Trophoblast cell (in vitro differentiated cells and primary cell): Measurements from ENCODE around the gene AGFG2.

Experiments used
- DNase-seq, 2 donors: peaks; one replicate each; pipeline ENCODE4 v3.0.0-alpha.2; 2016
- H2AFZ ChIP-seq: 2 replicates; pipeline ENCODE4 v1.6.1; 2013; ENCODE audit warnings: low read length, moderate library complexity, mild to moderate bottlenecking; ENCODE audit not compliant: insufficient read depth, poor library complexity
- H2AK5ac ChIP-seq: 2 replicates; pipeline ENCODE4 v1.6.1; 2013; ENCODE audit warnings: mild to moderate bottlenecking, low read length
- H2BK120ac ChIP-seq: 2 replicates; pipeline ENCODE4 v1.6.1; 2013; ENCODE audit warnings: low read length, mild to moderate bottlenecking, moderate library complexity; ENCODE audit not compliant: insufficient read depth, poor library complexity
- H2BK12ac ChIP-seq: 2 replicates; pipeline ENCODE4 v1.6.1; 2013; ENCODE audit warnings: mild to moderate bottlenecking, low read length, moderate library complexity
- H2BK5ac ChIP-seq: 2 replicates; pipeline ENCODE4 v1.6.1; 2013; ENCODE audit warnings: low read length, low read depth, moderate library complexity, mild to moderate bottlenecking; ENCODE audit not compliant: poor library complexity
- H3K14ac ChIP-seq: 2 replicates; pipeline ENCODE4 v1.6.1; 2013; ENCODE audit warnings: mild to moderate bottlenecking, low read length
- H3K18ac ChIP-seq: 2 replicates; pipeline ENCODE4 v1.6.1; 2013; ENCODE audit warnings: mild to moderate bottlenecking, low read length
- H3K23ac ChIP-seq: 2 replicates; pipeline ENCODE4 v1.6.1; 2013; ENCODE audit warnings: low read length
- H3K27ac ChIP-seq: 2 replicates; pipeline ENCODE4 v1.5.1; 2013; ENCODE audit warnings: low read depth, mild to moderate bottlenecking, inconsistent platforms, low read length, moderate library complexity
- H3K27me3 ChIP-seq: 2 replicates; pipeline ENCODE4 v1.6.1; 2013; ENCODE audit warnings: inconsistent platforms, mild to moderate bottlenecking, low read length, moderate library complexity; ENCODE audit not compliant: insufficient read depth
- H3K36me3 ChIP-seq, 2 experiments: 1 replicate in 1 of 2; 2 replicates in 1 of 2; pipeline ENCODE4 v1.6.1; 2013; ENCODE audit warnings: low read length in 2 of 2, mild to moderate bottlenecking in 2 of 2, moderate library complexity in 1 of 2; ENCODE audit not compliant: insufficient read depth in 2 of 2, control insufficient read depth in 1 of 2
- H3K4ac ChIP-seq: 2 replicates; pipeline ENCODE4 v1.6.1; 2013; ENCODE audit warnings: low read depth, mild to moderate bottlenecking, low read length, moderate library complexity
- H3K4me1 ChIP-seq, 2 experiments: 1 replicate in 1 of 2; 2 replicates in 1 of 2; pipeline ENCODE4 v1.6.1; 2013; ENCODE audit warnings: low read length in 2 of 2, mild to moderate bottlenecking in 2 of 2, moderate library complexity in 1 of 2; ENCODE audit not compliant: insufficient read depth in 2 of 2, control insufficient read depth in 1 of 2
- H3K4me2 ChIP-seq: 2 replicates; pipeline ENCODE4 v1.6.1; 2013; ENCODE audit warnings: inconsistent platforms, mild to moderate bottlenecking, low read length, moderate library complexity
- H3K4me3 ChIP-seq: 2 replicates; pipeline ENCODE4 v1.5.1; 2013; ENCODE audit warnings: mild to moderate bottlenecking, low read depth, low read length, inconsistent platforms
- H3K79me1 ChIP-seq: one replicate; pipeline ENCODE4 v1.6.1; 2013; ENCODE audit warnings: low read length
- H3K79me2 ChIP-seq: 2 replicates; pipeline ENCODE4 v1.6.1; 2013; ENCODE audit warnings: low read length, mild to moderate bottlenecking; ENCODE audit not compliant: control insufficient read depth, insufficient read depth, poor library complexity
- H3K9ac ChIP-seq: 2 replicates; pipeline ENCODE4 v1.6.1; 2013; ENCODE audit warnings: mild to moderate bottlenecking, low read length
- H3K9me3 ChIP-seq: 2 replicates; pipeline ENCODE4 v1.6.1; 2013; ENCODE audit warnings: low read depth, mild to moderate bottlenecking, control low read depth, inconsistent platforms, low read length; ENCODE audit not compliant: insufficient read depth
- H4K12ac ChIP-seq: 2 replicates; pipeline ENCODE4 v1.6.1; 2013; ENCODE audit warnings: low read depth, mild to moderate bottlenecking, low read length, moderate library complexity
- H4K8ac ChIP-seq: 2 replicates; pipeline ENCODE4 v1.6.1; 2013; ENCODE audit warnings: low read depth, mild to moderate bottlenecking, low read length, moderate library complexity
- H4K91ac ChIP-seq: one replicate; pipeline ENCODE4 v1.6.1; 2013; ENCODE audit warnings: low read depth, mild to moderate bottlenecking, low read length, moderate library complexity
- WGBS: extraction: QIAGEN DNeasy Blood & Tissue Kit; methylation state at CpG from one replicate; pipeline ENCODE4 v1.1.7; 2013; ENCODE audit warnings: missing lambda C conversion rate; ENCODE audit not compliant: insufficient read length, insufficient coverage; ENCODE audit errors: extremely low coverage; 5-methylcytosine and 5-hydroxymethylcytosine counted together

AGFG2 gene

GRCh38 chr7:100572281-100572948, 33.4 kb downstream of the AGFG2 start:
- Histone ChIP-seq H4K91ac (no peak overlapping the region), H3K9me3 (peaks cover 8% of the 10 kb centered on the region), H3K4ac (no peak overlapping the region), H3K23ac (no peak overlapping the region), H2BK5ac (no peak overlapping the region), H3K4me2 (no peak overlapping the region), H2AFZ (no peak overlapping the region), H2AK5ac (no peak overlapping the region), H3K79me1 (no peaks in the 10 kb centered on the region), H3K79me2 (no peaks in the 10 kb centered on the region), H3K4me3 (no peak overlapping the region), H3K14ac (no peak overlapping the region), H2BK120ac (no peak overlapping the region), H3K18ac (no peak overlapping the region), H3K27ac (no peak overlapping the region), H2BK12ac (no peak overlapping the region), H3K9ac (no peak overlapping the region), H4K12ac (no peak overlapping the region), H3K4me1 (peaks cover 21 to 27% of the 10 kb centered on the region in 2 experiments), H4K8ac (no peak overlapping the region), H3K36me3 (peaks cover 38 to 42% of the 10 kb centered on the region in 2 experiments), H3K27me3 (peaks cover 9% of the 10 kb centered on the region)
- no CpG with 5 or more reads among the region's 20 CpGs for WGBS
- no peak for DNase-seq

DNA sequence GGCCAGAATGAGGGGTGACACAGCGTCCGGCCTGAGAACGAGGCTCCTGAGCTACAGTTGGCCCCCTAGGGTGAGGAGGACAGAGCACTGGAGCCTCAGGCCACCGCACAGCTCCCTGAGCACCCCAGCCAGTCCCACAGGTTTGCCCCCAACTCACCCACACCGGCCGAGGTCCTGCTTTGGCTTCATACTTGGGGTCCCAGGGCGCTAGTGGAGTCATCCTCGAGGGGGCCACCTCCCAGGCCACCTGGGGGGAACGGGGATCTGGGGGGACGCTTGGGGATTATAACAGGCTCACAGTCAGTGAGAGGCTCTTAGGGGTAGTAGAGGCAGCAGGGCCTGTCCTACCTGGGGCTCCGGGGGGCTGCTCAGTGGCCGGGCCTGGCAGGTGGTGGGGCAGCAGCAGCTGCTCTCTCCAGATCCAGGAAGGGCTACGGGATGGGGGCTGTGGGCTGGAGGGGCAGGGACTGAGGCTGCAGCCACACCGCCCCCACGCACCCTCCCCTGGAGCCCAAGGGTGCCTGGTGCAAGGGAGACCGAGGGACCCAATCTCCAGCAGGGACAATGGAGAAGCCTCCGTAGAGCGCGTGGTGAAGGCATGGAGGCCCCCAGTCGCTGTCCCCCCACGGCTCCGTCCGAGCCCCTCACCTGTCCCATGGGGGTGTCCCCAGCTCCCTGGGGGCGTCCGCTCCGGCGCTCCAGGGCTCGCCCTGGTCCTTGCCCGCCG, 34.1 kb downstream of the AGFG2 start:
- Histone ChIP-seq H3K9ac (no peak overlapping the region), H3K23ac (no peak overlapping the region), H3K4ac (no peak overlapping the region)

GRCh38 chr7:100573691-100574361, 34.8 kb downstream of the AGFG2 start, which contains the start of gene SAP25:
Gene SAP25, minus strand, starts transcription at chr7:100573900. Its CDS starts 158 bp downstream, at chr7:100573742.
- no peaks in the 10 kb centered on the region for H3K79me2 ChIP-seq
- no CpG with 5 or more reads among the region's 70 CpGs for WGBS

More for the DNA sequence above, 34.1 kb downstream of the AGFG2 start:
- H4K91ac ChIP-seq = no peak overlapping the region
- no peak overlapping the region for H2BK5ac ChIP-seq
- H2BK12ac ChIP-seq = no peak overlapping the region
- H3K4me3 ChIP-seq = no peak overlapping the region
- no peak overlapping the region for H4K8ac ChIP-seq
- no peak overlapping the region for H4K12ac ChIP-seq
- no peak for DNase-seq
- H3K4me1 ChIP-seq = peaks cover 21 to 27% of the 10 kb centered on the region in 2 experiments
- no peak overlapping the region for H2AK5ac ChIP-seq
- H3K36me3 ChIP-seq = peaks cover 45 to 49% of the 10 kb centered on the region in 2 experiments
- no peak overlapping the region for H2BK120ac ChIP-seq
- H3K79me2 ChIP-seq = no peaks in the 10 kb centered on the region
- no peak overlapping the region for H3K18ac ChIP-seq
- H3K27ac ChIP-seq = no peak overlapping the region
- H3K79me1 ChIP-seq = no peaks in the 10 kb centered on the region
- peaks cover 8% of the 10 kb centered on the region for H3K9me3 ChIP-seq
- H3K27me3 ChIP-seq = peaks cover 9% of the 10 kb centered on the region
- no peak overlapping the region for H3K14ac ChIP-seq
- no CpG with 5 or more reads among the region's 30 CpGs for WGBS
- no peak overlapping the region for H2AFZ ChIP-seq
- H3K4me2 ChIP-seq = no peak overlapping the region

GRCh38 chr7:100574362-100575205, 35.6 kb downstream of the AGFG2 start:
- H3K4me2 ChIP-seq = no peak overlapping the region
- H2AK5ac ChIP-seq = no peak overlapping the region
- H3K27ac ChIP-seq = no peak overlapping the region
- no peak overlapping the region for H4K8ac ChIP-seq
- no peak overlapping the region for H4K91ac ChIP-seq
- peaks cover 21 to 27% of the 10 kb centered on the region in 2 experiments for H3K4me1 ChIP-seq
- H3K14ac ChIP-seq = no peak overlapping the region
- H4K12ac ChIP-seq = no peak overlapping the region
- H3K79me1 ChIP-seq = no peaks in the 10 kb centered on the region
- H2BK5ac ChIP-seq = no peak overlapping the region
- no peak overlapping the region for H2BK120ac ChIP-seq
- peaks cover 7% of the 10 kb centered on the region for H3K27me3 ChIP-seq
- no peak overlapping the region for H3K18ac ChIP-seq
- H3K79me2 ChIP-seq = no peaks in the 10 kb centered on the region
- H2BK12ac ChIP-seq = no peak overlapping the region
- no peak for DNase-seq
- no peak overlapping the region for H3K23ac ChIP-seq
- H3K4me3 ChIP-seq = no peak overlapping the region
- WGBS = no CpG with 5 or more reads among the region's 44 CpGs
- H3K4ac ChIP-seq = no peak overlapping the region
- H3K36me3 ChIP-seq = peaks cover 57 to 58% of the 10 kb centered on the region in 2 experiments
- peaks cover 5% of the 10 kb centered on the region for H3K9me3 ChIP-seq
- H3K9ac ChIP-seq = no peak overlapping the region
- H2AFZ ChIP-seq = no peak overlapping the region

More at GRCh38 chr7:100573691-100574361, 34.8 kb downstream of the AGFG2 start, which contains the start of gene SAP25:
- peaks cover 53 to 56% of the 10 kb centered on the region in 2 experiments for H3K36me3 ChIP-seq
- H2BK12ac ChIP-seq = no peak within 1 kb of the TSS
- H2BK5ac ChIP-seq = no peak within 1 kb of the TSS
- no peak within 1 kb of the TSS for H2AK5ac ChIP-seq
- H3K9ac ChIP-seq = no peak within 1 kb of the TSS
- H3K27ac ChIP-seq = no peak within 1 kb of the TSS
- no peak within 1 kb of the TSS for H2AFZ ChIP-seq
- peaks cover 9% of the 10 kb centered on the region for H3K27me3 ChIP-seq
- H4K8ac ChIP-seq = no peak within 1 kb of the TSS
- no peak within 1 kb of the TSS for H4K12ac ChIP-seq
- no peak within 1 kb of the TSS for H3K4me2 ChIP-seq
- H3K23ac ChIP-seq = no peak within 1 kb of the TSS
- peaks cover 5% of the 10 kb centered on the region for H3K9me3 ChIP-seq
- no peak within 1 kb of the TSS for H2BK120ac ChIP-seq
- H3K4ac ChIP-seq = no peak within 1 kb of the TSS
- no peaks in the 10 kb centered on the region for H3K79me1 ChIP-seq
- no peak within 1 kb of the TSS for H3K18ac ChIP-seq
- no peak within 1 kb of the TSS for H4K91ac ChIP-seq
- H3K14ac ChIP-seq = no peak within 1 kb of the TSS
- DNase-seq = no peak
- no peak within 1 kb of the TSS for H3K4me3 ChIP-seq
- H3K4me1 ChIP-seq = peaks cover 21 to 27% of the 10 kb centered on the region in 2 experiments
